MM.1S (cell line): ENCODE results near the gene DCUN1D3.

Experiments
- DNase-seq: peaks from one replicate; pipeline ENCODE4 v3.0.0-alpha.2; 2015
- H2AFZ ChIP-seq: fragments of 300-600 bp; sonication (generic); 2 replicates; pipeline ENCODE4 v1.6.0; 2016; ENCODE audit warnings: antibody characterized with exemption, low read length
- H3F3A ChIP-seq: fragments of 300-600 bp; sonication (generic); 2 replicates; pipeline ENCODE4 v1.6.1; 2016; ENCODE audit warnings: mild to moderate bottlenecking, antibody characterized with exemption, low read length, moderate library complexity, mixed read lengths; ENCODE audit not compliant: insufficient read depth
- H3K27ac ChIP-seq: fragments of 300-600 bp; sonication (generic); 2 replicates; pipeline ENCODE4 v1.5.1; 2016; ENCODE audit warnings: mild to moderate bottlenecking, low read length
- H3K27me3 ChIP-seq: fragments of 300-600 bp; sonication (generic); replicated peaks from 2 replicates; pipeline ENCODE4 v1.6.0; 2016; ENCODE audit warnings: low read length; ENCODE audit not compliant: insufficient read depth
- H3K36me3 ChIP-seq: fragments of 300-600 bp; sonication (generic); replicated peaks from 2 replicates; pipeline ENCODE4 v1.6.1; 2016; ENCODE audit warnings: mild to moderate bottlenecking, low read length, mixed read lengths; ENCODE audit not compliant: insufficient read depth
- H3K4me1 ChIP-seq: fragments of 300-600 bp; sonication (generic); 2 replicates; pipeline ENCODE4 v1.6.1; 2016; ENCODE audit warnings: low read length, mixed read lengths
- H3K4me2 ChIP-seq: fragments of 300-600 bp; sonication (generic); 2 replicates; pipeline ENCODE4 v1.6.0; 2016; ENCODE audit warnings: low read depth, low read length
- H3K4me3 ChIP-seq: fragments of 300-600 bp; sonication (generic); 2 replicates; pipeline ENCODE4 v1.5.1; 2016; ENCODE audit warnings: low read length, mixed read lengths
- H3K79me2 ChIP-seq: fragments of 300-600 bp; sonication (generic); 2 replicates; pipeline ENCODE4 v1.6.1; 2016; ENCODE audit warnings: mixed run types, low read length, mixed read lengths
- H3K9ac ChIP-seq: fragments of 300-600 bp; sonication (generic); 2 replicates; pipeline ENCODE4 v1.6.1; 2016; ENCODE audit warnings: low read length, mixed read lengths
- H3K9me2 ChIP-seq: fragments of 300-600 bp; sonication (generic); replicated peaks from 2 replicates; pipeline ENCODE4 v1.6.1; 2016; ENCODE audit warnings: mild to moderate bottlenecking, low read length, mixed read lengths; ENCODE audit not compliant: insufficient read depth
- H3K9me3 ChIP-seq: fragments of 300-600 bp; sonication (generic); replicated peaks from 2 replicates; pipeline ENCODE4 v1.6.1; 2016; ENCODE audit warnings: mild to moderate bottlenecking, low read length, mixed read lengths; ENCODE audit not compliant: insufficient read depth
- H4K20me1 ChIP-seq: fragments of 300-600 bp; sonication (generic); 2 replicates; pipeline ENCODE4 v1.6.1; 2016; ENCODE audit warnings: mild to moderate bottlenecking, low read length, moderate library complexity, mixed read lengths; ENCODE audit not compliant: insufficient read depth
- CTCF ChIP-seq: fragments of 300-600 bp; sonication (generic); IDR thresholded peaks from 2 replicates; pipeline ENCODE4 v1.5.1; 2016; ENCODE audit warnings: antibody characterized with exemption, low read length, mixed read lengths
- EZH2 ChIP-seq: fragments of 300-600 bp; sonication (generic); optimal IDR thresholded peaks from 2 replicates; pipeline ENCODE3; 2017; ENCODE audit warnings: low read depth, mild to moderate bottlenecking, antibody characterized with exemption, low read length, mixed read lengths
- EZH2phosphoT487 ChIP-seq: fragments of 300-600 bp; sonication (generic); IDR thresholded peaks from 2 replicates; pipeline ENCODE4 v1.6.1; 2018; ENCODE audit warnings: antibody characterized with exemption, low read length

DCUN1D3 gene

GRCh38 chr16:20900299-20901067 is at the start of gene DCUN1D3, which contains the start of gene LYRM1:
TSS of gene DCUN1D3 (minus strand) at chr16:20900358. CDS start at chr16:20862538, 37,820 bp downstream.
TSS of gene LYRM1 (plus strand) at chr16:20900771. CDS start at chr16:20915556, 14,785 bp downstream.
- H3K9ac ChIP-seq, result peak within 1 kb of the TSS; percentile 94
- no peaks in the 10 kb centered on the region for H4K20me1 ChIP-seq
- no peak for TF ChIP-seq EZH2
- no peak for TF ChIP-seq EZH2phosphoT487
- no peak for TF ChIP-seq CTCF
- no peaks in the 10 kb centered on the region for H3K9me2 ChIP-seq
- H3K9me3 ChIP-seq, result no peaks in the 10 kb centered on the region
- H2AFZ ChIP-seq, result peak within 1 kb of the TSS; percentile 80
- H3K4me3 ChIP-seq, result peak within 1 kb of the TSS; percentile 89
- DNase-seq, result peak; percentile 89
- H3K4me2 ChIP-seq, result peak within 1 kb of the TSS; percentile 92
- H3K36me3 ChIP-seq, result no peaks in the 10 kb centered on the region
- peaks cover 14% of the 10 kb centered on the region for H3F3A ChIP-seq
- H3K27me3 ChIP-seq, result no peaks in the 10 kb centered on the region
- H3K79me2 ChIP-seq, result peaks cover 55% of the 10 kb centered on the region
- peaks cover 32% of the 10 kb centered on the region for H3K4me1 ChIP-seq
- peak within 1 kb of the TSS; percentile 83 for H3K27ac ChIP-seq

GRCh38 chr16:20949660-20950059 is 49.5 kb upstream of the DCUN1D3 start:
- no peaks in the 10 kb centered on the region for H3K79me2 ChIP-seq
- H2AFZ ChIP-seq, result no peak overlapping the region
- TF ChIP-seq EZH2 (no peak), CTCF (no peak), EZH2phosphoT487 (no peak)
- H3K4me3 ChIP-seq, result no peak overlapping the region
- H3K4me1 ChIP-seq, result no peaks in the 10 kb centered on the region
- no peaks in the 10 kb centered on the region for H4K20me1 ChIP-seq
- H3K27me3 ChIP-seq, result 0 out of 2 replicates have a peak, but pooled peaks cover 4% of the 10 kb centered on the region
- H3K9ac ChIP-seq, result no peak overlapping the region
- H3K27ac ChIP-seq, result no peak overlapping the region
- no peaks in the 10 kb centered on the region for H3K9me2 ChIP-seq
- no peaks in the 10 kb centered on the region for H3K9me3 ChIP-seq
- no peaks in the 10 kb centered on the region for H3K36me3 ChIP-seq
- DNase-seq, result no peak
- H3F3A ChIP-seq, result no peaks in the 10 kb centered on the region
- no peak overlapping the region for H3K4me2 ChIP-seq

GRCh38 chr16:20948444-20948843 is 48.3 kb upstream of the DCUN1D3 start:
- Histone ChIP-seq H3K27ac (no peak overlapping the region), H3K79me2 (no peaks in the 10 kb centered on the region), H2AFZ (no peak overlapping the region), H3K9me2 (no peaks in the 10 kb centered on the region), H3K9ac (no peak overlapping the region), H3K9me3 (no peaks in the 10 kb centered on the region), H3K4me2 (no peak overlapping the region), H3K27me3 (0 out of 2 replicates have a peak, but pooled peaks cover 4% of the 10 kb centered on the region), H3K4me1 (peaks cover 6% of the 10 kb centered on the region), H3K4me3 (no peak overlapping the region), H3K36me3 (no peaks in the 10 kb centered on the region), H4K20me1 (no peaks in the 10 kb centered on the region), H3F3A (peaks cover 4% of the 10 kb centered on the region)
- no peak for TF ChIP-seq EZH2phosphoT487
- no peak for TF ChIP-seq EZH2
- no peak for TF ChIP-seq CTCF
- no peak for DNase-seq
